GM18909 (cell line): ENCODE data around the gene UBE2F.
"Not testable (repeated sequence)": the region's sequence is repeated elsewhere in the genome, so short reads cannot be mapped to it uniquely, and the experiment has no call there.

ENCODE experiments used
- ATAC-seq: cut with Tn5 transposase; IDR thresholded peaks from one replicate; pipeline ENCODE4 v1.9.1; 2021; ENCODE audit warnings: mild to moderate bottlenecking; ENCODE audit not compliant: unreplicated experiment, poor library complexity

Gene UBE2F

DNA sequence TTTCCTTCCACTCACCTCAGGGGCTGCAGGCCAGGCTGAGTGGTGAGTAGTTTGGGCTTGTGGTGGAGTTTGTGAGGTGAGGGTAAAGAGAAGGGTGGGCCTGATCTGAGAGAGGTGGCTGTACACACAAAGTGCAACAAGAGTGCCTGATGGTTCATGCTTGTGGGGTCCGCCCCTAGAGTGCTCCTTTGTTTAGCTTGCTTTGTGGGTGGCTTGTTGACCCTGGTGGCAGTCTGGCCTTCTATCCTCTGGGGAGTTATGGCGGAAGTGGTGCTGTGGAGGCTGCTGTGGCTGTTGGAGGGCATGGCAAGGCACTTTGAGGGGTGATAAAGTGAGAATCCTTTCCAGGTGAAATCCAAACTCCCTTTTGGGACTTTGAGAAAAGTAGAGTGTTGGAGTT, 10.6 kb downstream of the UBE2F start:
- ATAC-seq = no peak

DNA sequence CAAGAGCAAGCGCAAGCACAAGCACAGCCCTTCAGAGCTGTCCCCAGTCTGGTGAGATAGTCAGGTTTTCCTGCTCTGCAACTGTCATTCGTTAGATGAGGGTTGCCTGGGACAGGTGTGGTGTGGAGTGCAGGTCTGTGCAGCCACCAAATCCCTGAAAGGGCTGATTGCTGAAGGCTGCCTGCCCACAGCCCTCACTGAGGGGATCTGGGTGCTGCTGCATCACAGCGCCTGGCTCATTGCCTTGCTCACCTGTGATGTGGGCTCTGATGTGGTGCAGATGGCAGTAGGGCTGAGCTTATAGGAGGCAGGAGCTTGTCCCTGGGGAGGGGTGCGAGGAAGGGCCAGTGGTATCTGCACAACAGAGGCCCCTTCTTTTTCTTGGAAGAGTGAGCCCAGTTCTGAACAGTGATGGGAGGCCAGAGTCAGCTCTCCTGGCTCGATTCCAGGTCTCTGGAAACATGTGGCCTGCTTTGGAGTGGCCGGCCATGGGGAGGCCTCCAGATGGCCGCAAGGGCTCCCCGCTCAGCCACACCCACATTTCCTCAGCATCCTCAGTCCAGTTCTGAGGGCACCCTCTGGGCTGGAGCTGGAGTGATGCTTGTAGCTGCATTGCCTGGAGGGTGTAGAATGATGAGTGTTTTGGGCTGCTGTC, 11.4 kb downstream of the UBE2F start:
- no peak for ATAC-seq

DNA sequence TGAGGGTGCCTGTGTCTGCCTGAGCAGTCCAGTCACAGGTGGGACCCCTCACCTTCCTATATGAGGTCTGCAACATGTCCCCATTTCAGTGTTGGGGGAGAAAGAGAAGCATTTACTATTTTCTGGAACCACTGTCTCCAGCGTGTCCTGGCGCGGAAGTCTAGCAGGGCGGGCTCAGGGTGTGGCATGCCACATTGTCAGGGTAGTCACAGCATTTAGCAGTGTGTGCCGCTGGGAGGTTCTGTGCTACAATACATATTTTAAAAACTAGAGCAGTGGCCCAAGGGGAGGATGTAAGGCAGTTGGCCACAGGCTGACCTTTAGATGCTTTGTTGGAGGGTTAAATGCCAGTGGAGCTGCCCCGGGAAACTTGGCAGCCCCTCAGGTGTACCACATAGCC, 12.5 kb downstream of the UBE2F start:
- ATAC-seq = no peak

DNA sequence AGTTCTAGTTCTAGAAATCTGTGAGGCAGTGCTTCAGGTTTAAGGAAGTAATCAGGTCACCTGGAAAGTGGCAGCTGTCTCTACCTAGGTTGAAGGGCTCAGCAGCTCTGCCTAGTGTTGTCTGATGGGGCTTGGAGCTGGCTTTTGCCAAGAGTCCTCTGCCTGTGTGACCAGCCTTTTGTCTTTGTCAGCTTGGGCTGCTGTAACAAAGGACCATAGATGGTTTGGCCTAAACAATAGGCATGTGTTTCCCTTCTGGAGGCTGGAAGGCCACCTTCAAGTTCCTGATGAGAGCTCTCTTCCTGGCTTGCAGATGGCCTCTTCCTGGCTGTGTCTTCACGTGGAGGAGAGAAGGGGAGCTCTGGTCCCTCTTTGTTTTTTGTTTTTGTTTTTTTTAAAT, 13.3 kb downstream of the UBE2F start:
- no peak for ATAC-seq

DNA sequence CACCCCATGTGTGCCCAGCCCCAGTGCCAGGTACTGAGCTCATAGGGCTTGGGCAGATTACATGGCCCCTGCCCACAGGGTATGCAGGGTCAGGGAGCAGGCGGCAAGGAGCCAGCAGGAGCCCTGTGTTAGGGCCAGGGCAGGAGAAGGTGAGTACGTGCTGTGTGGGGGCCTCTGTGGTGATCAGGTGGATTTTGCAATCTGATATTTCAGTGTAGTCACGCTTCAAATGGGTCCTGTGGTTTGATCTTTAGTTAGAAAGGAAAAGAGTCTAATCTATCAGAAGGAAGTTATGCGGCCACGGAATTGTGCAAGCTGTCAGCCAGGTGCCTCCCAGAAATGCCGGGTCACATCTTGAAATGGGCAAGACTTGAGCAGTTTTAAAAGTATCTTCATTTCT, 13.9 kb downstream of the UBE2F start:
- no peak for ATAC-seq

DNA sequence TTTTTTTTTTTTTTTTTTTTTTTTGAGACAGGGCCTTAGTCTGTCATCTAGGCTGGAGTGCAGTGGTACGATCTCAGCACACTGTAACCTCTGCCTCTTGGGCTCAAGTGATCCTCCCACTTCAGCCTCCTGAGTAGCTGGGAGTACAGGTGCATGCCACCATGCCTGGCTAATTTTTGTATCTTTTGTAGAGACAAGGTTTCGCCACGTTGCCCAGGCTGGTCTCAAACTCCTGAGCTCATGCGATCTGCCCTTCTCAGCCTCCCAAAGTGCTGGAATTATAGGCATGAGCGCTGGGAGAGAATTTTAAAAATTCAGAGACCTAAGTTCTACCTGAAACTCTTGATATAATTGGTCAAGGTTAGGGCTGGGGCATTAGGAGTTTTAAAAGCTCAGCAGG, 14.8 kb downstream of the UBE2F start:
- not testable (repeated sequence) for ATAC-seq

DNA sequence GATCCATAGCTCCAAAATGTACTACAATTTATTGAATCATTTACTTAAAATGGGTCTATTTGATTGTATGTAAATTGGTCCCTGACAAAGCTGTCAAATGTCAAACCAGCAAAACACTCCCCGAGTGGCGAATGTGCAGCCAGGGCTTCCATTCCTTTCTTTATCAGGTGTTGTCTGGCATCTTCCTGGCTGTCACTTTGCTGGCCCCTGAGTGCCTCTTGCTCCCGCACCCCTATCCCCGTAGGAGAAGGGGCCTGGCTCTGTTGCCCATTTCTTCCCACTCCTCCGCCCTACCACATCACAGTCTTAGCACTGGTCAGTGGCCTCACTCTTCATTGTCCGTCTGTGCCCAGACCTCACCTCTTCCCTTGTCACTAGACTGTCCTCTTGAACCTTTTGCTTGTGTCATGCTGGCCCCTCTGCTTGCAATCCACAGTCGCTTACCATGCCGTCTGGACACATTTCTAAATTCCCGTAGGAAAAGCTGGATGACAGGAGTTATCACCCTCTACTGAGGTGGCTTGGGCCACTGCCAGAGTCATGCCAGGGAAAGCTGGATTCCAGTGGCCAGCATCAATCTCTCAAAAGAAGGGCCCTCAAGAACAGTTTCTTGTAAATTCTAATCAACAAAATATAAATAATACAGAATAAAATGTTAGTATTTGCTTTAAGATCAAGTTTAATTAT, 15.4 kb downstream of the UBE2F start:
- no peak for ATAC-seq

DNA sequence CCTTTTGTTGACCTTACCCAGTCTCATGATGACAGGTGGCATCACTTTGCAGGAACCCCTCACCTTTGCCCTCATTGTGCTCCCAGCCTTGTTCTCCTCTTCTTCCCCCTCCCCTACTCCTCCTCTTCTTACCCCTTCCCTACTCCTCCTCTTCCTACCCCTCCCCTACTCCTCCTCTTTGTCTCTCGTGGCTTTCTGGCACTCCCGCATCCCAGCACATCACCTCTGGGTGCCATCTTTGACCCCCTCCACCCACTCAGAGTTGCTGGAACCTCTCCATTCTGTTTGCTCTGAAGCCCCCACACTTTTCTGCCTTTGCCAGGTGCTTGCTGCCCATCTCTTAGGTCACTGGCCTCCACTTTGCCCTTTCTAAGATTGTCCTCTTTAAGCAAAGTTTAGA, 17.1 kb downstream of the UBE2F start:
- ATAC-seq = no peak

DNA sequence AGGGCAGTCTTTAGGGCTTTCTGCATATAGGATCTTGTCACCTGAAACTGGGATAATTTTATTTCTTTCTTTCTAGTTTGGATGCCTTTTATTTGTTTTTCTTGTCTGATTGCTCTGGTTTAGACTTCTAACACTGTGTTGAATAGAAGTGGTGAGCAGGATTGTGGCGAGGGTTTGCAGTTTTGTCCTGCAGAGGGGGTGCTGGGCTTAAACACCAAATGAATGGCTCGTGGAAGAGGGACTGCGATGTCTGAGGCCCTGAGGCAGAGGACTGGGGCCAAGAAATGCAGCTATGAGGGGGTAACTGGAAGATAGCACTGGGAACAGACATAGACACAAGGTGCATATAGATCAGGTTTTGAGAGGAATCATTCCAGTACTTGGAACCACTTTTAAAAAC, 20.5 kb downstream of the UBE2F start:
- no peak for ATAC-seq

DNA sequence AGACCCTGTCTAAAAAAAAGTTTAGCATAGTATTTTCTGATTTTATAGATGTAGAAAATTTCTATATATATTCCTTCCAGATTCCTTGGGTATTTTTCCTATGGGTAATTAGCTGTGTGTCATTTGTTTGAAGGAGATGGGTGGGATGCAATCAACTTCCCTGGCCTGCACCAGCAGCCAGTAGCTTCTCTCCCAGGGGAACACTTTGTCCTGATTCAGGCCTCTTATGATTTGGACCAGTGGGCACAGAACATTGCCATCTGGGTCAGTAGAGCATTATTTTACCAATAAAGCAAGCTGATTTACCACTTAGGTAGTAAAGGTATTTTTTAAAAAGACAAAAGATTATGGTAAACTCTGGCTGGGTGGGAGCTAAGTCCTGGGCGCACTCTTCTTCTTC, 26.9 kb downstream of the UBE2F start:
- ATAC-seq = no peak

DNA sequence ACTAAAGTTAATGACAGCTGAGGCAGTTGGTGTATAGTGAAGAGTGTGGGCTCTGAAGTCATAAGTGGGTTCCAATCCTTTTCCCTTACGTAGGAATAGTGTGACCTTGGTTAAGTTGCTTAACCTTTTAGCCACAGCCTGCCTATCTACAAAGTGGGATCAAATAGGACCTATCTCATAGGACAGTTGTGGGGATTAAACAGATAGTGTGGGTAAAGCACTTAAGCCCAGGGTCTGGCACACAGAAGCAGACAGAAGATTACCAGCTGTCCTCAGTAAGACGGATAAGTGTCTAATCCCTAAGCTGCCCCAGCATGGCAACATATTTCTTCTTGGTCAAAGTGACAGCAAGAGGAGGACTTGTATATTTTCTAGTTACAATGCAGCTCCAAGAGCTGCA, 28.2 kb downstream of the UBE2F start:
- no peak for ATAC-seq

DNA sequence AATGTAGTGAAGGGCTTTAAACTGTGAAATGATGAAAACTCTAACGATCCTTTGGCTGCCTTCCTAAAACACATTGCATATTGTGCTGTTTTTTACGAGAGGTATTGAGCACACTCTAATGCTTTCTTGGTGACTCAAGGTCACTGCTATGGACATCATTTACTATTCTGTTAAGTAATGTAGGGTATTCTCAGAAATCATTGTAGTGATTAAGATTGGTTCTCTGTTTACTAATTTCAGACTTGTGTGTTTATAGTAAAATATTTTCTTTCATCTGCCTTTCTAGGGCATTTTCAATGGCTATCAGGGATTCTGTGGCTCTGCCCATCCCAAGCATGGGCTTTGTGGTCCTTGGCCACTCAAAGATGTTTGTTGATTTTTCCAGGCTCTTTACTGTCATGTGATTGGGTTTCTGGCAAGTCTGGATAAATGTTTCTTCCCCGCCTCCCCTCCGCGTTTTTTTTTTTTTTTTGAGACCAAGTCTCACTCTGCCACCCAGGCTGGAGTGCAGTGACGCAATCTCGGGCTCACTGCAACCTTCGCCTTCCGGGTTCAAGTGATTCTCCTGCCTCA, 29.3 kb downstream of the UBE2F start:
- ATAC-seq = no peak

DNA sequence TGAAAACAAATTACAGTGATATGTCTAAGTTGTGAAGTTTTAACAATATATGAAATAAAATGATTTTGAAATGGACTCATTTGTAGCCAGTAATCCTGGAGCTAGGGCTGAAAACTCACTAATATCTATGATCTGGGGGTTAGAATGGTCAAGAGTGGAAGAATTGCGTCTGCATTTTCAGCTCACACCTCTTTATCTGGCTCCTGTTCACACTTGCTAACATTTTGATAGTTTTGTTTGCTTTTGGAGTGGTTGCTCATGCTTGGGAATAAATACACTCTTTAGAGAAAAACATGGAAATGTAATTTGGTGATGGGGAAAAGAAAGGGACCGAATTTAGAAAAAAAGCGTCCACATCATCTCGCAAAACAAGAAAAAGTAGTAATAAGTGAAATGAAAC, 30.7 kb downstream of the UBE2F start:
- no peak for ATAC-seq

DNA sequence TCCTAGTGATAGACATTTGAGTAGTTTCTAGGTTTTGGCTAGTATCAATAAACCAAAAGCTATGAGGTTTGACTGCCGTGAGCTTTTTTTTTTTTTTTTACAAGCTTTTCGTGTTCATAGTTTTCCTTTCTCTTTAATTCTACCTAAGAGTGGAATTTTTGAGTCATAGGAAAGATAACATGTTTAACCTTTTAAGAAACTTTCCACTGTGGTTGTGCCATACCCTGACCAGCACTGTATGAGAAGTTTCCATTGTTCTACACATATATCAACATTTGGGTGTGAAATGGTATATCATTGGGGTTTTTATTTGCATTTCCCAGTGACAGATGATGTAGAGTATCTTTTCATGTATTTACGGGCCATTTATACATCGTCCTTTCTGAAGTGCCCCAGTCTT, 31.7 kb downstream of the UBE2F start:
- peak; percentile 90 for ATAC-seq

DNA sequence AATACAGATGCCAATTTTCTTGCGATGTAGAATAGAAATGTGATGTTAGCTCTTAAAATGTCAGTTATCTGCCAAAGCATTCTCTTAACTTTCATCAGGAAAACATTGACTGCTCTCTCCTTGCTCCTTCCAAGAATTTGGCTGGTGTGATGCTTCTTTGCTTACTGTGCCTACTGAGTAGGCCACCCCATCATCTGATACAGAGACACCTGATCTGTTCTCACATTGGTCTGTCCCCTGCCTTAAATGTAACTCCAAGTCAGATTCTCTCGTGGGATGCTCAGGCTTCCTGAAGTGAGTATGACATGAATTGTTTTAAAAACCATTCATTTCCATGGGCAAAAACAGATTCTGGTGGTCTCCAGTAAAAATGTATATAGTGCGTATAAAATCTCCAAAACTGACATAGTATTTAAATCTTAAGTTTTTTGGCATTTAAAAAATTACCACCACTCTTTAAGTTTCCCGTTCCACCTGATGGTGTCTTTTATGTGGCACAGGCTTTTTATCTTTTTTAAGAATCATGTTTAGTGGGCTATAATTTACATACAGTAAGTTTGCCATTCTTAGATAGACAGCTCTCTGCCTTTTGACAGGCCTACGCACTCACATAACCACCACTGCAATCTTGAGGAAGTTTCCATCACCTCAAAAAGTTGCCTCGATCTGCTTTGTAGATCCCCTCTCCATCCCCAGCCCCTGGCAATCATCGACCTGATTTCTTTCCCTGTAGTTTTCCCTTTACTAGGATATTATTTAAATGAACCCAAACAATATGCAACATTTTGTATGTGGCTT, 36.6 kb downstream of the UBE2F start:
- no peak for ATAC-seq

DNA sequence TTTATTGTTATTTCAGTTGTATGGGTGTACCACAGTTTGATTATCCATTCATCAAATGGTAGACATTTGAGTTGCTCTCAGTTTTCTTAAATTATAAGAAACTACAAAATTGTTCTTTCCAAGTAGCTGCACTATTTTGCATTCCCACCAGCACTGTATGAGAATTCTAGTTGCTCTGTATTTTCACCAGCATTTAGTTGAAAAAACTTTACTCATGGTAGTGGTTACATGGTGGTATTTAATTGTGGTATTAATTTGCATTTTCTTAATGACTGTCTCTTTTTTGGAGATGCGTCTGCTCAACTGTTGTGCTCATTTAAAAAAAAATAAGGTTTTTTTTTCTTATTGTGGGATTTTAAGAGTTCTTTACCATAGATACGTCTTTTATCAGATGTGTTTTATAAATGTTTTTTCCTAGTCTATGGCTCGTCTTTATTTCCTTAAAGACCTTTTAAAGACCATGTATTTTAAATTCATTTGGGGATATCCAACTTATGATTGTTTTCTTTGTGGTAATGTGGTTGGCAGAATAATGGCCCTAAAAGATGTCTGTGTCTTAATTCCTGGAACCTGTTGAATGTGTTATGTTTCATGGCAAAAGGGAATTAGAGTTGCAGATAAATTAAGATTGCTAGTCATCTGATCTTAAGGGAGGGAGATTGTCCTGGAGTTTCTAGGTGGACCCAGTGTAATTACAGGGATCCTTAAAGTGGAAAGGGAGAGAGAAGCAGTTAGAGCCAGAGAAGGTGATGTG, 37.4 kb downstream of the UBE2F start:
- ATAC-seq = no peak

DNA sequence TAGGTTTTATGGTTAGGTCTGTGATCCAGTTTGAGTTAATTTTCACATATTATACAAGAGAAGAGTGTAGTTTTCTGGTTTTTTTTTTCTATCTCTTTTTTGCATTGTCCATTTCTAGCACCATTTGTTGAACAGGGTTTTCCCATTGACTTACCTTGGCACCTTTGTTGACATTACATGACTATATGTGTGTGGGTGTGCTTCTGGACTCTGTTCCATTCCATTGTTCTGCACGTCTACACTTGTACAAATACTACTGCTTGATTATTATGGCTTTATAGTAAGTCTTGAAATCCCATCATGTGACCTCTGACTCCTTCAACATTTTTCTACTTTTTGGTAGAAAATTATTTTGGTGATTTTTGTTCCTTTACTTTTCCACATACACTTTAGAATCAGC, 38.7 kb downstream of the UBE2F start:
- ATAC-seq = no peak

DNA sequence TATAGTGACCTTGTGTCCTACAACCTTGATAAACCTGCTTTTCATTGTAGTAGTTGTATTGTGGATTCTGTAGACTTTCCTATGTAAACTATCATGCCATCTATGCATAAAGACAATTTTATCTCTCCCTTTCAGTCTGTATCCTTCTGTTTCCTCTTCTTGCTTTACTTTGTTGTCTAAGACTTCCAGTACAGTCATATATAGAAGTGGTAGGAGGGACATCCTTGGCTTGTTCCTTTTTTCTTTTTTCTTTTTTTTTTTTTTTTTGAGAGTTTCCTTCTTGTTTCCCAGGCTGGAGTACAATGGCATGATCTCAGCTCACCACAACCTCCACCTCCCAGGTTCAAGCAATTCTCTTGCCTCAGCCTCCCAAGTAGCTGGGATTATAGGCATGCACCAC, 39.7 kb downstream of the UBE2F start:
- ATAC-seq = no peak

DNA sequence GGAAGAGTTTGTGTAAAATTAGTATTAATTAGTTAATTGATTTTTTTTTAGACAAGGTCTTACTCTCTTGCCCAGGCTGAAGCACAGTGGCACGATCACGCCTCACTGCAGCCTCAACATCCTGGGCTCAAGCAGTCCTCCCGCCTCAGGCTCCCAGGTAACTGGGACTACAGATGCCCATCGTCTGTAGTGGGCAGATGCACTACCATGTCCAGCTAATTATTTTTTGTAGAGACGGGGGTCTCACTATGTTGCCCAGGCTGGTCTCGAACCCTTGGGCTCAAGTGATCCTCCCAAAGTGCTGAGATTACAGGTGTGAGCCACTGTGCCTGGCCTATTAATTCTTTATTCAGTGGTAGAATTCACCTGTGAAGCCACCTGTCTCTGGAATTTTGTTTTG, 41.1 kb downstream of the UBE2F start:
- no peak for ATAC-seq

DNA sequence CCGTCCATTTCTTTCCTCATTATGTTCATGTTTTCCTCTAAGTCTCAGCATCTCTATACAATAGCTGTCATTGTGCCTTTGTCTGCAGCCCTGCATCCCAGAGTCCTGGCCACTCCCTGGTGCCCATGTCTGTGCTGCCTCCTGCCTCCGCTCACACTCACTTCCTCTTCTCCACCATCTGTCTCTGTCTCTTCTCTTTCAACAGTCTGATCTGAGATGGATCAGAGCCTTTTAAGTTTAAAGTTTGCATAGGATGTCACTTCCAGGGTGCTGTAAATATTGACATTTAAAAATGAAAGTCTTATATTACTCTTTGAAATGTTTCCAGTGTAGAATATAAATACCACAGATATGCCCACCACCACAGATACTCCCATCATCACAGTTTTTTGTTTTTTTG, 42.7 kb downstream of the UBE2F start:
- no peak for ATAC-seq

DNA sequence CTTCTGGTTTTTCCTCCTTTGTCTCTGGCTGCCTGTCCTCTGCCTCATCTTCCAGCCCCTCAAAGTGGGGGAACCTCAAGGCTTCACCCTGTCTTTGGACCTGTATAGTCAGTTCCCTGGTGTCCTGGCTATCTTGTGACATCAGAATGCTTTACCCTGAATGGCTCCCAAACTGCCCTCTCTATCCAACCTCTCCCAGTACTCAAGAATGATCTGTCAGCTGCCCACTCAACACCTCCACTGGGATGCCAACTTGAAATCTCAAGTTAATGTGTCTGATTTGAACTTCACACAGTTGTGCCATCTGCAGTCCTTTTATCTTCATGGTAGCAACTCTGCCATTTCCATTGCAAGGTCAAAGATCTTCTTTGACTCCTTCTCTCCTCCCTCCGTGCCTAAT, 43.8 kb downstream of the UBE2F start:
- ATAC-seq = no peak
